Muscle of leg (tissue), 11 donors: ENCODE data around the gene MAST4. TPM values are rescaled to one million over a fixed set of nuclear protein-coding genes. Genes with fewer than 3 reads are reported as not detected.

ENCODE experiments used
- DNase-seq: peaks from one replicate; pipeline ENCODE4 v3.0.0; 2013
- H3K27ac ChIP-seq: one replicate; pipeline ENCODE4 v1.5.1; 2013; ENCODE audit warnings: mild to moderate bottlenecking, low read length, control low read depth
- H3K27me3 ChIP-seq: one replicate; pipeline ENCODE4 v1.6.1; 2013; ENCODE audit warnings: low read length; ENCODE audit not compliant: control insufficient read depth, insufficient read depth
- H3K36me3 ChIP-seq: one replicate; pipeline ENCODE4 v1.6.1; 2013; ENCODE audit warnings: low read length; ENCODE audit not compliant: control insufficient read depth, insufficient read depth
- H3K4me1 ChIP-seq: one replicate; pipeline ENCODE4 v1.6.1; 2013; ENCODE audit warnings: low read length; ENCODE audit not compliant: control insufficient read depth, insufficient read depth
- H3K4me3 ChIP-seq: one replicate; pipeline ENCODE4 v1.5.1; 2013; ENCODE audit warnings: low read length, control low read depth
- H3K9me3 ChIP-seq: replicated peaks from 2 replicates; pipeline ENCODE4 v1.6.1; 2013; ENCODE audit warnings: low read depth, low read length; ENCODE audit not compliant: control insufficient read depth
- WGBS: methylation state at CpG from one replicate; pipeline ENCODE4 v1.1.5; 2013; ENCODE audit warnings: missing lambda C conversion rate; ENCODE audit not compliant: insufficient coverage; 5-methylcytosine and 5-hydroxymethylcytosine counted together
- polyA plus RNA-seq, 8 donors: library from polyadenylated mRNA; unstranded; fragments of 120-200 nt; gene quantifications; one replicate each; pipeline versions ENCODE4 v1.2.1 to v1.2.3, GENCODE V29; 2013; ENCODE audit warnings: inconsistent platforms in 1 of 8, low replicate concordance in 1 of 8; ENCODE audit not compliant: insufficient read length in 8 of 8, insufficient read depth in 1 of 8
- total RNA-seq: library from RNA; stranded (reverse); fragments of 120-200 nt; gene quantifications from one replicate; pipeline ENCODE4 v1.2.4, GENCODE V29; 2013

Gene MAST4
- total and polyA plus RNA-seq, 9 donors: 7.3 to 15.4 (median 10.9) TPM

DNA sequence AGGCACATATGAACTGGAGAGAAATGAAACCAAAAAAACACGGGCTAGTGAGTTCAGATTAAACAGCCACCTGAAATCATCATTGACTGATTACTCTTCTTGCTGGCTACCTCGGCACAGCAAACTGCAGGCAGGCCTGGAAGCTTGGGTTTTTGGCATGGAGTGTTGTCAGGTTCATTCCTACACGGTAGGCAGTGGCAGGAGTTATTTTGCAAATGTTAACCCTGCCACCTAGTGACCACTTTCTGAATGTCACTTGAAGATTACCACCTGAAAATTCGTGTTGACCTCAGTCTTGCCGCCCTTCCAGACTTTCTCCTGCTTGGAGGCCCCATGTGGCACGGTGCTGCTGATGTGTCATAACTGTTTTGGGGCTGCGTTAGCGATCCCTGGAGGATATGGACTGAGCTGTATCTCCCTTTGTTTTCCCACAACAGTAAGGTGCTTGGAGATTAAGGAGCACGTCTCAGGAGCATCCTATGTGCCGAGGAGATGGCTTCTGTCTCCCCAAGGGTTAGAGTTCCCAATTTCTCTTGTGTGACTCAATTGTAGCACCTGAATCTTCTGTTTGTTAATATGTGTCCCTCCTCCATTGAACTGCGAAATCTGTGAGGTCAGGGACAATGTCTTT is 613.1 kb downstream of the MAST4 start:
- Histone ChIP-seq H3K9me3 (no peaks in the 10 kb centered on the region), H3K4me3 (no peak overlapping the region), H3K4me1 (peaks cover 10% of the 10 kb centered on the region), H3K36me3 (no peaks in the 10 kb centered on the region), H3K27ac (no peak overlapping the region), H3K27me3 (no peaks in the 10 kb centered on the region)
- WGBS: 33% methylated on average over 7 of the region's 11 CpGs
- DNase-seq: peak; percentile 84

DNA sequence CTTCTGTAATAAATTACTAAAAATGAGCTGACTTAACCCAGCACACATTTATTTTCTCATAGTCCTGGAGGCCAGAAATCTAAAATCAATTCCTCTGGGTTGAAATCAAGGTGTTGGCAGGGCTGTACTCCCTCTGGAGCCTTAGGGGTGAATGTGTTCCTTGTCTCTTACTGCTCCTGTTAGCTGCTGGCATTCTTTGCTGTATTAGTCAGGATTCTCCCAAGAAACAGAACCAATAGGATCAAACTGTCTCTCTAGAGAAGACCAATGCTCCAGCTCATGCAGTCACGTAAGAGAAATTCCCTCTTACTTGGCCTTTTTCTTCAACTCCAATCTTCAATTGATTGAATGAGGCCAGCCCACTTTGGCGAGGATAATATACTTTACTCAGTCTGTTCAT is 615.7 kb downstream of the MAST4 start:
- Histone ChIP-seq H3K27ac (no peak overlapping the region), H3K4me1 (peaks cover 18% of the 10 kb centered on the region), H3K4me3 (no peak overlapping the region), H3K27me3 (no peaks in the 10 kb centered on the region), H3K36me3 (no peaks in the 10 kb centered on the region), H3K9me3 (no peaks in the 10 kb centered on the region)
- 100% methylated on average over 1 of the region's 2 CpGs for WGBS
- DNase-seq: no peak

GRCh38 chr5:67214036-67214435 is 617.8 kb downstream of the MAST4 start:
- no peak overlapping the region for H3K27ac ChIP-seq
- no peak overlapping the region for H3K4me3 ChIP-seq
- peaks cover 18% of the 10 kb centered on the region for H3K4me1 ChIP-seq
- no peak for DNase-seq
- H3K27me3 ChIP-seq: no peaks in the 10 kb centered on the region
- 79% methylated on average over 5 of the region's 6 CpGs for WGBS
- no peaks in the 10 kb centered on the region for H3K36me3 ChIP-seq
- H3K9me3 ChIP-seq: no peaks in the 10 kb centered on the region

DNA sequence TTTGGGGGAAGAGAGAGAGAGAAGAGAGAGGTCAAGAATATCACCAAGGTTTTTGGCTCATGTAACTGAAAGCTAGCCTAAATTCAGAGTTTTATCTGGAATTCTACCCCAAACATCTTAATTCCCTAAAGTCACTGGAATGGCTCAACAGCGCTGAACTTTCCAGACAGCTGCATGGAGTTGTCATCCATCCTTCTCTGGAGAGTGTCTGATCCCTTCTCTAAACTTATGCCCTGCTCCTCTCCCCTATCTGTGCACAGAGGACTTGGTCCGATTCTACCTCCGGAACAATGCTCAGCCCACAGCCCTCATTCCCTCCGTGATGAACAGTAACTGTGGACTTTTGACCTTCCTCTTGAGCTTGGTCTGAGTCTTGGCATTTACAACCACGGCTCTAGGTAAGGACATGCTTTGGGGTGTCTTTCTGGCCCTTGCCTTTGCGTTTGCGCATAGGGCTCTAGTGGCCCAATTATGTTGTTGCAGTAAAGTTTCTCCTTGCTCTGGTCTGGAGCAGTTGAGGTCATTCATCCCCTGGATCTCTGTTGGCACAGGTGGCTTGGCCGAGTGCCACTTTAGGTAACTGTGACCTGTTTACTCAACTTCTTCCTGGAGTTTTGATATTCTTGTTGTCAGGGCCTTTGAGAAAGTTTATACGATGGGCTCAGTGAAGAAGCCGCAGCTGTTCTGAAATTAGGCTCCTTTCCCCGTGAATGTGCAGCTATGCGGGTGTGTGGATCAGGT is 618.7 kb downstream of the MAST4 start:
- Histone ChIP-seq H3K27me3 (no peaks in the 10 kb centered on the region), H3K9me3 (no peaks in the 10 kb centered on the region), H3K36me3 (no peaks in the 10 kb centered on the region), H3K4me1 (peaks cover 18% of the 10 kb centered on the region), H3K4me3 (no peak overlapping the region), H3K27ac (peak overlapping the region; percentile 15)
- WGBS: 39% methylated on average over 10 of the region's 12 CpGs
- DNase-seq: peak; percentile 33

- Histone ChIP-seq H3K4me3 (no peak overlapping the region), H3K9me3 (no peaks in the 10 kb centered on the region), H3K4me1 (peaks cover 18% of the 10 kb centered on the region), H3K27me3 (no peaks in the 10 kb centered on the region), H3K27ac (peak overlapping the region; percentile 15), H3K36me3 (no peaks in the 10 kb centered on the region)
- DNase-seq: peak; percentile 85
- WGBS: 40% methylated on average over 11 of the region's 19 CpGs
These were observed 619.6 kb downstream of the MAST4 start for GRCh38 chr5:67215519-67216471.

DNA sequence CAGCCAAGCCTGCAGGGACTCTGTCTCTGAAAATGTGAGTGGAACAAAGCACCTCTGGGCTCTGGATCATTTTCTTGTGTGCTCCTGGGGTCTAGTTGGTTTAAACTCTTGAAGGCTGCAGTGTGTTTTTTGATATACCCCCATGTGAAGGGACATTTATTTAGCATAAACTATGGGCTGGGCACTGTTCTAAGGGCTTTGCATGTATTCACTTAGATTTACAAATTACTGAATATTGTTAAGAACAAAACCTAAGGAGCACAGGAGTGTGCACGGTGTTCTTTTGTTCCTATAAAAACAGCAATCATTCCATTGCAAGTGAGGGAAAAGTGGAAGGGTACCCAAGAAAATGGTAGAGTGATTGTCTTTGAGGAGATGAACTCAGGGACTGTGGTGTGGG is 620.4 kb downstream of the MAST4 start:
- Histone ChIP-seq H3K27ac (no peak overlapping the region), H3K4me3 (no peak overlapping the region)

More for the DNA sequence above, 620.4 kb downstream of the MAST4 start:
- Histone ChIP-seq H3K9me3 (no peaks in the 10 kb centered on the region), H3K27me3 (no peaks in the 10 kb centered on the region), H3K36me3 (no peaks in the 10 kb centered on the region), H3K4me1 (peaks cover 18% of the 10 kb centered on the region)
- no peak for DNase-seq
- WGBS: no CpG with 5 or more reads among the region's 1 CpG
